ENCODE results near the gene LACRT.
"Not testable (repeated sequence)": the region's sequence is repeated elsewhere in the genome, so short reads cannot be mapped to it uniquely, and the experiment has no call there.

Gene LACRT

GRCh38 chr12:54639112-54639511 lies 4.4 kb upstream of the LACRT start:
- not testable (repeated sequence) for DNase-seq (ENCODE audit: low read depth in 2 of 2)

- DNase-seq (ENCODE audit: low read depth in 2 of 2) = no peak
These were observed 2.5 kb downstream of the LACRT start for GRCh38 chr12:54631988-54632728.

- no peak for DNase-seq (ENCODE audit: low read depth in 2 of 2)
These were observed 3.1 kb downstream of the LACRT start for GRCh38 chr12:54631551-54631950.

- DNase-seq (ENCODE audit: low read depth in 2 of 2) = no peak
These were observed 4.8 kb downstream of the LACRT start for GRCh38 chr12:54629925-54630324.

GRCh38 chr12:54628186-54628846 lies 6.4 kb downstream of the LACRT start:
- no peak for DNase-seq (ENCODE audit: low read depth in 2 of 2)

GRCh38 chr12:54627304-54627703 lies 7.4 kb downstream of the LACRT start:
- no peak for DNase-seq (ENCODE audit: low read depth in 2 of 2)

GRCh38 chr12:54625598-54625997 lies 9.1 kb downstream of the LACRT start:
- no peak for DNase-seq (ENCODE audit: low read depth in 2 of 2)

- no peak for DNase-seq (ENCODE audit: low read depth in 2 of 2)
These were observed 10.1 kb downstream of the LACRT start for GRCh38 chr12:54624315-54625279.

GRCh38 chr12:54622463-54623183 lies 12.1 kb downstream of the LACRT start:
- no peak for DNase-seq (ENCODE audit: low read depth in 2 of 2)

- DNase-seq (ENCODE audit: low read depth in 2 of 2) = no peak
These were observed 17.6 kb downstream of the LACRT start for GRCh38 chr12:54616933-54617680.

GRCh38 chr12:54612225-54612750 lies 22.4 kb downstream of the LACRT start:
- no peak for DNase-seq (ENCODE audit: low read depth in 2 of 2)

GRCh38 chr12:54611715-54612149 lies 23.0 kb downstream of the LACRT start:
- no peak for DNase-seq (ENCODE audit: low read depth in 2 of 2)

- no peak for DNase-seq (ENCODE audit: low read depth in 2 of 2)
These were observed 25.9 kb downstream of the LACRT start for GRCh38 chr12:54608769-54609168.

GRCh38 chr12:54608156-54608555 lies 26.5 kb downstream of the LACRT start:
- DNase-seq (ENCODE audit: low read depth in 2 of 2) = no peak

GRCh38 chr12:54606556-54606955 lies 28.1 kb downstream of the LACRT start:
- no peak for DNase-seq (ENCODE audit: low read depth in 2 of 2)

- no peak for DNase-seq (ENCODE audit: low read depth in 2 of 2)
These were observed 29.3 kb downstream of the LACRT start for GRCh38 chr12:54605138-54605970.

- no peak for DNase-seq (ENCODE audit: low read depth in 2 of 2)
These were observed 30.3 kb downstream of the LACRT start for GRCh38 chr12:54604436-54604835.

- DNase-seq (ENCODE audit: low read depth in 2 of 2) = no peak
These were observed 30.8 kb downstream of the LACRT start for GRCh38 chr12:54603872-54604271.

- peak; percentile 30 to 49 for DNase-seq (ENCODE audit: low read depth in 2 of 2)
These were observed 31.4 kb downstream of the LACRT start for GRCh38 chr12:54603173-54603814.
